ENCODE measurements around the gene SPEG. TPM values are rescaled to one million over a fixed set of nuclear protein-coding genes. Genes with fewer than 3 reads are reported as not detected.
A peak's percentile ranks its signal among the peaks of the same experiment; 100 is the strongest.

SPEG gene
- total and polyA plus RNA-seq, 2 of the 8 experiments (the other 6 are each of a cell fraction or from before 2014, with no cell fraction given), result 19.9 to 32.0 TPM

DNA sequence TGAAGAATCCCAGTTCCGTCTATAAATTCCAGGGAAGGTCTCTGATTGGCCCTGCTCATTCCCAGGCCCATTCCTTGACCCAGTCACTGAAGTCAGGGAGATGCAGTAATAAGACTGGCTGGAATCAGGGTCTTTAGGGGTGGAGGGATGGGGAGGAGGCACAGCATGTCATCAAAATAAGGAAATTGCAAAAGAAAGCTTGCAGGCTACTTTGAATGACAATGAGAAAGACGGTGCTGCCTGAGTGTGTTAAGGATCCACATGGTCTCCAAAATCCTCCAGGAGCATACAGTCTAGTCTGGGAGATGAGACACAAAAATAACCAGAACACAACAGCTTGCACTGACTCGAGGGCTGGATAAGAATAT is 18.4 kb upstream of the SPEG start (continued):
- TF ChIP-seq RNF2 (IDR thresholded peaks at IDR 0.05; ENCODE audit: borderline replicate concordance, low read depth, low read length, missing control alignments, poor library complexity, severe bottlenecking), result no peak
- no peak for TF ChIP-seq CTCF (IDR thresholded peaks at IDR 0.05; ENCODE audit: control extremely low read depth in 1 of 3, insufficient read depth in 1 of 3, low read depth in 1 of 3, low read length in 3 of 3)
- no peak for TF ChIP-seq SIN3A (conservative IDR thresholded peaks at IDR 0.05 in 1 of 2, IDR thresholded peaks at IDR 0.05 in 1 of 2; ENCODE audit: low read depth in 1 of 2, low read length in 2 of 2)
- 0 out of 4 replicates have a peak, but pooled peaks of 1 of the 2 experiments have one; percentile 55 for TF ChIP-seq HDAC2 (IDR thresholded peaks at IDR 0.05; ENCODE audit: borderline replicate concordance in 1 of 2, low read depth in 2 of 2, low read length in 2 of 2)
- TF ChIP-seq TCF12 (IDR thresholded peaks at IDR 0.05; ENCODE audit: low read depth, low read length), result no peak
